WTC11 (cell line): ENCODE results near the gene GNG2. TPM values are rescaled to one million over a fixed set of nuclear protein-coding genes. Genes with fewer than 3 reads are reported as not detected.

Source experiments
- ATAC-seq: fragments of 200-7000 bp; cut with Tn5 transposase; 2 replicates; pipeline ENCODE4 v1.10.0; 2021; ENCODE audit warnings: mild to moderate bottlenecking, moderate library complexity
- CTCF ChIA-PET: fragments of 300-600 bp; sonication (Branson Sonifier 250); formaldehyde crosslinking; loops from one replicate; lab custom pipeline; 2021; ENCODE audit warnings: antibody characterized with exemption; lab: Charles Lee
- POLR2A ChIA-PET: fragments of 350-600 bp; sonication (Branson Sonifier 250); formaldehyde crosslinking; loops from one replicate; lab custom pipeline; 2021; ENCODE audit warnings: antibody characterized with exemption; lab: Charles Lee
- DNase-seq: peaks from one replicate; pipeline ENCODE4 v3.0.0; 2021; ENCODE audit warnings: low spot score
- H3K27ac Mint-ChIP-seq: 2 replicates; pipeline ENCODE4 v1.8.0; 2021; ENCODE audit warnings: mixed read lengths
- H3K27me3 Mint-ChIP-seq: 2 replicates; pipeline ENCODE4 v1.8.0; 2021; ENCODE audit warnings: low read depth, mild to moderate bottlenecking, moderate library complexity, mixed read lengths
- H3K36me3 Mint-ChIP-seq: 2 replicates; pipeline ENCODE4 v1.8.0; 2021; ENCODE audit warnings: mixed read lengths
- H3K4me1 Mint-ChIP-seq: 2 replicates; pipeline ENCODE4 v1.8.0; 2022; ENCODE audit warnings: mixed read lengths
- H3K4me3 Mint-ChIP-seq: 2 replicates; pipeline ENCODE4 v1.8.0; 2021; ENCODE audit warnings: mild to moderate bottlenecking, moderate library complexity, mixed read lengths
- H3K9me3 Mint-ChIP-seq: 2 replicates; pipeline ENCODE4 v1.8.0; 2021; ENCODE audit warnings: mixed read lengths
- ATF6 ChIP-seq: sonication (generic); formaldehyde crosslinking; IDR thresholded peaks from 2 replicates; pipeline ENCODE4 v1.8.1; 2023; ENCODE audit warnings: mild to moderate bottlenecking, missing genetic modification reagents
- CTCF ChIP-seq: fragments of 200-600 bp; IDR thresholded peaks from 2 replicates; pipeline ENCODE4 v1.8.0; 2022; ENCODE audit warnings: antibody characterized with exemption
- E2F4 ChIP-seq: sonication (generic); formaldehyde crosslinking; IDR thresholded peaks from 2 replicates; pipeline ENCODE4 v1.8.1; 2022; ENCODE audit warnings: low read depth, mild to moderate bottlenecking, moderate library complexity, missing genetic modification reagents, borderline replicate concordance
- ELF4 ChIP-seq: sonication (generic); formaldehyde crosslinking; IDR thresholded peaks from 2 replicates; pipeline ENCODE4 v1.8.1; 2022; ENCODE audit warnings: low read depth, mild to moderate bottlenecking, moderate library complexity, missing genetic modification reagents
- FOXK1 ChIP-seq: sonication (generic); formaldehyde crosslinking; IDR thresholded peaks from 2 replicates; pipeline ENCODE4 v1.8.0; 2022; ENCODE audit warnings: mild to moderate bottlenecking, moderate library complexity, missing genetic modification reagents
- FOXP1 ChIP-seq: sonication (generic); formaldehyde crosslinking; IDR thresholded peaks from 2 replicates; pipeline ENCODE4 v1.8.0; 2022; ENCODE audit warnings: missing genetic modification reagents, mild to moderate bottlenecking, moderate library complexity, borderline replicate concordance
- HMGXB4 ChIP-seq: sonication (generic); formaldehyde crosslinking; IDR thresholded peaks from 2 replicates; pipeline ENCODE4 v1.8.1; 2023; ENCODE audit warnings: mild to moderate bottlenecking, moderate library complexity, missing genetic modification reagents
- JAZF1 ChIP-seq: fragments of 250-450 bp; sonication (Bioruptor Pico); IDR thresholded peaks from 2 replicates; pipeline ENCODE4 v1.9.0; 2021; ENCODE audit warnings: moderate library complexity, mild to moderate bottlenecking, inconsistent platforms
- JUN ChIP-seq: sonication (generic); formaldehyde crosslinking; IDR thresholded peaks from 2 replicates; pipeline ENCODE4 v1.8.0; 2023; ENCODE audit warnings: mild to moderate bottlenecking, missing genetic modification reagents
- NR2C2 ChIP-seq: sonication (generic); formaldehyde crosslinking; IDR thresholded peaks from 2 replicates; pipeline ENCODE4 v1.8.0; 2022; ENCODE audit warnings: mild to moderate bottlenecking, missing genetic modification reagents
- RELA ChIP-seq: sonication (generic); formaldehyde crosslinking; IDR thresholded peaks from 2 replicates; pipeline ENCODE4 v1.8.1; 2022; ENCODE audit warnings: missing genetic modification reagents, mild to moderate bottlenecking, borderline replicate concordance
- TEAD4 ChIP-seq: sonication (generic); formaldehyde crosslinking; IDR thresholded peaks from 2 replicates; pipeline ENCODE4 v1.8.0; 2022; ENCODE audit warnings: mild to moderate bottlenecking, missing genetic modification reagents
- USF2 ChIP-seq: sonication (generic); formaldehyde crosslinking; IDR thresholded peaks from 2 replicates; pipeline ENCODE4 v1.8.1; 2023; ENCODE audit warnings: mild to moderate bottlenecking, missing genetic modification reagents, moderate library complexity
- ZNF138 ChIP-seq: sonication (generic); formaldehyde crosslinking; conservative IDR thresholded peaks from 2 replicates; pipeline ENCODE4 v1.8.1; 2022; ENCODE audit warnings: mild to moderate bottlenecking, moderate library complexity, missing genetic modification reagents
- ZNF219 ChIP-seq: sonication (generic); formaldehyde crosslinking; IDR thresholded peaks from 2 replicates; pipeline ENCODE4 v1.8.0; 2023; ENCODE audit warnings: missing genetic modification reagents, mild to moderate bottlenecking, borderline replicate concordance
- ZNF232 ChIP-seq: sonication (generic); formaldehyde crosslinking; IDR thresholded peaks from 2 replicates; pipeline ENCODE4 v1.8.0; 2022; ENCODE audit warnings: mild to moderate bottlenecking, missing genetic modification reagents
- ZNF281 ChIP-seq: sonication (generic); formaldehyde crosslinking; IDR thresholded peaks from 2 replicates; pipeline ENCODE4 v1.8.0; 2023; ENCODE audit warnings: mild to moderate bottlenecking, missing genetic modification reagents
- ZNF416 ChIP-seq: fragments of 250-450 bp; sonication (Bioruptor Pico); IDR thresholded peaks from 2 replicates; pipeline ENCODE4 v1.9.0; 2021; ENCODE audit warnings: mild to moderate bottlenecking, inconsistent platforms
- ZNF671 ChIP-seq: fragments of 250-450 bp; sonication (Bioruptor Pico); IDR thresholded peaks from 2 replicates; pipeline ENCODE4 v1.8.0; 2021; ENCODE audit warnings: mild to moderate bottlenecking
- ZSCAN18 ChIP-seq: fragments of 250-450 bp; sonication (Bioruptor Pico); IDR thresholded peaks from 2 replicates; pipeline ENCODE4 v2.1.2; 2022; ENCODE audit warnings: mild to moderate bottlenecking, moderate library complexity
- total RNA-seq: library from RNA; stranded (reverse); gene quantifications from 3 replicates; pipeline ENCODE4 v1.2.3, GENCODE V29; 2021

GNG2 gene
- total RNA-seq, 1 experiment from 2014 or later: 10.7 TPM

- peaks cover 32% of the 10 kb centered on the region for H3K36me3 Mint-ChIP-seq
- no peak for TF ChIP-seq ZNF219 (CRISPR knock-in tag)
- TF ChIP-seq ZNF232 (CRISPR knock-in tag): no peak
- TF ChIP-seq ZNF138 (CRISPR knock-in tag): no peak
- TF ChIP-seq E2F4 (CRISPR knock-in tag): no peak
- TF ChIP-seq NR2C2 (CRISPR knock-in tag): no peak
- TF ChIP-seq ZNF416: no peak
- TF ChIP-seq ZNF671 (CRISPR knock-in tag): no peak
- no peak for TF ChIP-seq FOXK1
- TF ChIP-seq USF2: no peak
- no peak for TF ChIP-seq ATF6 (CRISPR knock-in tag)
- no peak for TF ChIP-seq FOXP1
- no peak for TF ChIP-seq JUN (CRISPR knock-in tag)
- no peak for TF ChIP-seq TEAD4 (CRISPR knock-in tag)
- no peak for TF ChIP-seq ZSCAN18 (CRISPR knock-in tag)
- no peak for TF ChIP-seq HMGXB4 (CRISPR knock-in tag)
- TF ChIP-seq CTCF: no peak
- TF ChIP-seq ELF4: no peak
- DNase-seq (no peak), ATAC-seq (no peak)
- peaks cover 34% of the 10 kb centered on the region for H3K9me3 Mint-ChIP-seq
- H3K4me3 Mint-ChIP-seq: no peak overlapping the region
- CTCF ChIA-PET: no interaction called here
- peaks cover 11% of the 10 kb centered on the region for H3K4me1 Mint-ChIP-seq
- H3K27me3 Mint-ChIP-seq: no peaks in the 10 kb centered on the region; the same call in none of the 2 replicates
- no peak overlapping the region for H3K27ac Mint-ChIP-seq
- POLR2A ChIA-PET: no interaction called here
Measured at GRCh38 chr14:51957950-51958349, 97.5 kb downstream of the GNG2 start.

GRCh38 chr14:51959928-51960327, 99.5 kb downstream of the GNG2 start:
- H3K27ac Mint-ChIP-seq: no peak overlapping the region
- peaks cover 32% of the 10 kb centered on the region for H3K36me3 Mint-ChIP-seq
- CTCF ChIA-PET: no interaction called here
- H3K9me3 Mint-ChIP-seq: peaks cover 34% of the 10 kb centered on the region
- no peak for DNase-seq
- peaks cover 14% of the 10 kb centered on the region for H3K4me1 Mint-ChIP-seq
- no peak for ATAC-seq
- no peak overlapping the region for H3K4me3 Mint-ChIP-seq
- H3K27me3 Mint-ChIP-seq: no peaks in the 10 kb centered on the region; the same call in none of the 2 replicates
- POLR2A ChIA-PET: no interaction called here
- TF ChIP-seq RELA (CRISPR knock-in tag) (no peak), ZNF281 (CRISPR knock-in tag) (no peak), JAZF1 (CRISPR knock-in tag) (no peak)
- TF ChIP-seq, all 79 proteins: peak for 0
